Right ventricle myocardium superior (tissue), 1 donor: ENCODE results near the gene XAGE2. TPM values are rescaled to one million over a fixed set of nuclear protein-coding genes. Genes with fewer than 3 reads are reported as not detected.

Experiments used
- ATAC-seq: fragments of 200-7000 bp; cut with Tn5 transposase; one replicate; pipeline ENCODE4 v1.9.1; 2020; ENCODE audit warnings: mild to moderate bottlenecking; ENCODE audit not compliant: poor library complexity
- DNase-seq: peaks from one replicate; pipeline ENCODE4 v3.0.0-alpha.2; 2020
- intact Hi-C: fragments of 100-400 bp; cut with DNase I; formaldehyde crosslinking; loops from one replicate; pipeline ENCODE4 v1.11.2; 2022
- microRNA-seq: library from miRNA; unstranded; fragments of <30 nt; microRNA quantifications from one replicate; pipeline ENCODE4 v1.2.0, GENCODE V29; 2020
- total RNA-seq: library from RNA; stranded (reverse); fragmentation: NEBNext Ultra II Directional; extraction: Animal tissue kit (Norgen Biotek cat#: 25700); gene quantifications from one replicate; pipeline ENCODE4 v1.2.1, GENCODE V29; 2021
- donor health status: DM: no; HTN: yes; CAD: no; lungs with severe emphysema.

The XAGE2 gene
- total RNA-seq, 1 donor from 2014 or later, result not detected

DNA sequence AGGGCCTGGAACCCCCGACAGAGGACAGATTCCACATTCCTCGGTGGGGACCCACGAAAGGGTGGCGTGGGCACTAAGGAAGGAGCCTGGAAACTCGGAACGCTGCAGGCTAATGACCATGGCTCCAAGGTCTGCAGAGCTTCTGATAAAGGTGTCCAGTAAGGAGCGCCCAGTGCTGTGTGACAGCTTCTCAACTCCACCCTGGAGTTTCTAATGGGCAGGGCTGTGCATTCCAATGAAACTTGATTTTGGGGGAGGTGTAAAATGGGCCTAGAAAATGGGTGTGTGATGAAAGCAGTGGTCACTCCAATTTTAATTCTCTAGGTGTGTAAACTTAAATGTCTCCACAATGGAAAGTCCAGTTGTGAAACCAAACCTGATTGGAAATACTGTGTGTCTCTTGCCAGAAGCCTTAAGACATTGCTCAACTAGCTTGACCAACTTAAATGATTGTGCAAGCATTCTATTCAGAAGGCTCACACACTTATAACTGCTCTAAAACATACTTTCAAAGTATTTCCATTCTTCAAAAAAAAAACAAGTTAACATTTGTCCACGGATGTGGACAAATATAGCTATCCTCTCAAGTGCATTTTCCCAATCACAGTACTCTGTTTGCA is 52.1 kb downstream of the XAGE2 start:
- DNase-seq, result no peak
- no peak for ATAC-seq
- intact Hi-C loops, result no loop called here

DNA sequence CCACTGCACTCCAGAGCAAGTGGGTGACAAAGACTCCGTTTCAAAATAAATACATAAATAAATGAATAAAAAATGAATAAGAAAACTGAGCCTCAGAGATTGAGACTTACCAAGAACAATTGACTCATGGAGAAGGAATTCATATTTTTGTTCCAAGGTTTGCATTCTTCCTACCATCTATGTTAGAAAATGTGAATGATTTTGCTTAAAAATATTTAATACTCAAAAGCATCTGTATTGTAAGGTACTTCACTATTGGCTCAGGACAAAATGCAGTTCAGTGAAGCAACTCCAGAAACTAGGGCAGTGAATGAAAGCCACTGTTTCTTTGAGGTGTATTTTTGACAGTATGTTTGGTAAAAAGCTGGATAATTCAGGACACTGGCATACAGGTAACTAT is 54.1 kb downstream of the XAGE2 start:
- intact Hi-C loops, result no loop called here
- DNase-seq (no peak), ATAC-seq (no peak)

DNA sequence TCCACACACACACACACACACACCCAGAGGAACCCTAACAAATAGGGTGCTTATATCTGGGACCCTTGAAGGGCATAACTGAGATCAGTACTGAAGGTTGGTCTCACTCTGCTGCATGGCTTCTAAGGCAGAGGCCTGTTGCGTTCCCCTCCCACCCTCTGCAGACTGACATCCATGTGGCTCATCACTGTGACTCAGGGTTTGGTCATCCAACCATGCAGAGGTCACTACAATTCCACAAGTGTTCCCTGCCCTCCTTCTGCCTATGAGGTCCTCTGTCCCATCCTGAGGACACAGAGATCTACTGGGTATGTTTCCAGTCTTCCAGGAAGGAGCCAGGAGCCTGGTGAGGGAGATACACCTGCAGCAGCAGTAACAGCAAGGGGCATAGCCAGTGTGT is 55.8 kb downstream of the XAGE2 start:
- no peak for ATAC-seq
- no peak for DNase-seq
- intact Hi-C loops, result no loop called here

Small RNA genes lying within 50 kb of the gene (microRNA-seq; reads per million reads assigned to microRNA genes)
- gene MIR8088, result not detected

Other genes starting within 250 kb of the XAGE2 start
- gene MAGED4, start 184.1 kb upstream of the XAGE2 start, total RNA-seq, result 0.35 TPM
- gene XAGE1A, start 126.8 kb downstream of the XAGE2 start, total RNA-seq, result not detected
- gene XAGE1B, start 148.0 kb downstream of the XAGE2 start, total RNA-seq, result not detected